OCI-LY3 (cell line): ENCODE results near the gene BICD1.

Source experiments
- CTCF ChIP-seq: fragments of 200-600, 300-600 bp; sonication (generic); IDR thresholded peaks from 2 replicates; pipeline ENCODE4 v1.5.1; 2014; ENCODE audit warnings: antibody characterized with exemption, low read length, low read depth
- EZH2phosphoT487 ChIP-seq: fragments of 200-600 bp; shearing (Covaris generic); IDR thresholded peaks from 2 replicates; pipeline ENCODE4 v1.6.1; 2018; ENCODE audit warnings: antibody characterized with exemption, mixed run types, low read depth

- no peak for TF ChIP-seq CTCF
- TF ChIP-seq EZH2phosphoT487, result 0 out of 2 replicates have a peak, but pooled peaks have one; percentile 9
Observed at GRCh38 chr12:32400114-32400672, 293.5 kb downstream of the BICD1 start.
